Measurements from ENCODE around the gene CDC123. TPM values are rescaled to one million over a fixed set of nuclear protein-coding genes. Genes with fewer than 3 reads are reported as not detected.

The CDC123 gene
- total RNA-seq (10 to 100 TPM; 13.5 to 26.5 (median 21.1) TPM), polyA plus RNA-seq (10 to 100 TPM; 12.2 to 23.7 TPM)

- Histone ChIP-seq H3K27ac (peak within 1 kb of the TSS; percentile 73 to 90 (median 80)), H3K4me1 (peaks cover 7 to 21% (median 7%) of the 10 kb centered on the region in 3 donors), H3K4me3 (peak within 1 kb of the TSS; percentile 50 to 80 (median 55)), H3K36me3 (no peaks in the 10 kb centered on the region), H3K27me3 (no peaks in the 10 kb centered on the region), H3K9me3 (no peaks in the 10 kb centered on the region)
- ATAC-seq (peak; percentile 95 to 98 (median 97)), DNase-seq (peak; percentile 73 to 90 (median 84)), FAIRE-seq (no peak)
- 0% methylated on average over 62 of the region's 62 CpGs for WGBS, 2 donors
- TF ChIP-seq CTCF (IDR thresholded peaks at IDR 0.05) = no peak
- intact Hi-C loops (cut with DNase I) = no loop called here
Observed at GRCh38 chr10:12195603-12196506, at the start of gene CDC123, which contains the start of gene NUDT5. Gene CDC123 (plus strand): TSS chr10:12196188. CDS start chr10:12196246, 58 bp downstream. Gene NUDT5 (minus strand): TSS chr10:12195891. CDS start chr10:12186291, 9,600 bp downstream.

DNA sequence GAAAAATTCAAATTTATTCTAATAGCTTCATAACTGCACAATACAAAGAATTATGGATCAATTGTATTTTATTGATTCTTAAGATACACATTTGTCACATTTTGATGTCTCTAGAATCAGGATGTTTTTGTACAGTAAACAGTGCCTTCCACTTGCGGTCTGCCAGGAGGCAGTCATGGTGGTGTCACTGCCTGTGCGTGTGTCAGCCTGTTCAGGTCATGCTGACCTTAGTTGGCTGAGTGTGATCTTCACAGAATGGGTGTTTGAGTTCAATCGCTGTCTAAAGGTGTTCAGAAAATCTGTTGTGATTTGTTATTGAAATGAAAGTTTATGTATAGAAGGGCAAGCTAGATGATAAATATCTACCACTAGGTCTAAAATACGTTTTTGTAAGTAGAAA is 45.8 kb upstream of the CDC123 start:
- no peak for FAIRE-seq
- Histone ChIP-seq H3K4me3 (no peak overlapping the region), H3K27ac (no peak overlapping the region), H3K27me3 (no peaks in the 10 kb centered on the region), H3K36me3 (no peaks in the 10 kb centered on the region), H3K9me3 (no peaks in the 10 kb centered on the region), H3K4me1 (no peaks in the 10 kb centered on the region)
- TF ChIP-seq CTCF (IDR thresholded peaks at IDR 0.05) = no peak
- DNase-seq = no peak
- no peak for ATAC-seq
- 65 to 78% methylated on average over 4 of the region's 4 CpGs for WGBS, 2 donors
- intact Hi-C loops (cut with DNase I) = no loop called here

GRCh38 chr10:12154516-12154915 is 41.5 kb upstream of the CDC123 start:
- no peaks in the 10 kb centered on the region for H3K27me3 ChIP-seq
- WGBS, 2 donors = 90 to 91% methylated on average over 6 of the region's 6 CpGs
- intact Hi-C loops (cut with DNase I) = no loop called here
- no peak overlapping the region for H3K27ac ChIP-seq
- FAIRE-seq = no peak
- H3K9me3 ChIP-seq = no peaks in the 10 kb centered on the region
- no peak for DNase-seq
- no peak overlapping the region for H3K4me3 ChIP-seq
- H3K36me3 ChIP-seq = peaks cover 0 to 9% (median 0%) of the 10 kb centered on the region in 3 donors
- TF ChIP-seq CTCF (IDR thresholded peaks at IDR 0.05) = no peak
- H3K4me1 ChIP-seq = no peaks in the 10 kb centered on the region
- ATAC-seq = no peak

DNA sequence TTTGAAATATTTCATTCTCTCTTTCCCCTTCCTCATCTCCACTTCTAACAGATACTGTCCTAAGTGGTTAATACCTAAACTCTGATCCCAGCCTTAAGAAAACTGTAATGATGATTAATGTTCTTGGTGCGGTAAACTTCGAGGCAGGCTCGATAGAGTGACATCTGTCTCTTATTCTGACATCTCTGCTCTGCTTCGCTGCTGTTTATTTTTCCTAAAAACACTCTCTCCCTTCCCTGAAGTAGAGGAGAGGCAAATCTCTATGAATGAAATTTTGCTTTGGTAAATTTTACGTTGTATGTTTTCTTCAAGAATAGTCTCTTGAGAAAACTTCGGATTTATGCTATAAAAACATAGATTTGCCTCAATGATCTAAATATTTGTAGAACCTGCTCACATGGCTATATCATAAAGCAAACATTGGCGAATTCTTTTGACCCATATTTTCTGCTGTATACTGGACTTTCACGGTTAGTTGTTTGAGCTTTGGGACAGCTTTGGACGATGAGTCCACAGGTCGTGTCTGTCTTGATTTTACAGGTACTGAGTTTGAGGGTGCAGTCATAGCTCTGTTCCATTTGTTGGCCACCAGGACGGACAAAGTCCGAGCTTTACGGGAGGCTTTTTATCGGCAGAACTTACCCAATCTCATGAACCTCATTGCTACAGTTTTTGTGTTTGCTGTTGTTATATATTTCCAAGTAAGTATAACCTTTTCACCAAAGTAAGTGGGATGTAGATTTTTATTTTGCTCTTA is 39.4 kb upstream of the CDC123 start:
- Histone ChIP-seq H3K27ac (no peak overlapping the region), H3K36me3 (peaks cover 0 to 9% (median 0%) of the 10 kb centered on the region in 3 donors), H3K4me1 (no peaks in the 10 kb centered on the region), H3K27me3 (no peaks in the 10 kb centered on the region), H3K9me3 (no peaks in the 10 kb centered on the region), H3K4me3 (no peak overlapping the region)
- no peak for TF ChIP-seq CTCF (IDR thresholded peaks at IDR 0.05)
- DNase-seq = no peak
- FAIRE-seq = no peak
- no peak for ATAC-seq
- 53 to 61% methylated on average over 14 of the region's 14 CpGs for WGBS, 2 donors
- intact Hi-C loops (cut with DNase I) = no loop called here
